Uterus (tissue), 4 donors: ENCODE data around the gene APOBEC2. TPM values are rescaled to one million over a fixed set of nuclear protein-coding genes. Genes with fewer than 3 reads are reported as not detected.

Source experiments
- DNase-seq, 2 donors: peaks; one replicate each; pipeline ENCODE4 v3.0.0-alpha.2; 2019 to 2020
- H3K27ac ChIP-seq, 2 donors: fragments of 200-600 bp; sonication (generic); 1 replicate in 1 of 2; 2 replicates in 1 of 2; pipeline ENCODE4 v1.5.1; 2016 to 2018
- H3K27me3 ChIP-seq, 2 donors: fragments of 200-600 bp; sonication (generic); one replicate each; pipeline ENCODE4 v1.5.1; 2018 to 2019; ENCODE audit warnings: control low read depth in 1 of 2
- H3K36me3 ChIP-seq, 2 donors: fragments of 200-600 bp; sonication (generic); one replicate each; pipeline ENCODE4 v1.5.1; 2019; ENCODE audit warnings: control low read depth in 1 of 2
- H3K4me1 ChIP-seq, 2 donors: fragments of 200-600 bp; sonication (generic); one replicate each; pipeline ENCODE4 v1.5.1; 2018 to 2019; ENCODE audit warnings: control low read depth in 1 of 2
- H3K4me3 ChIP-seq, 2 donors: fragments of 200-600 bp; sonication (generic); 1 replicate in 1 of 2; 2 replicates in 1 of 2; pipeline ENCODE4 v1.5.1; 2018 to 2019; ENCODE audit warnings: mild to moderate bottlenecking in 1 of 2
- H3K9me3 ChIP-seq, 2 donors: fragments of 200-600 bp; sonication (generic); one replicate each; pipeline ENCODE4 v1.5.1; 2019; ENCODE audit warnings: control low read depth in 1 of 2
- CTCF ChIP-seq, 4 experiments: fragments of 200-600 bp in 2 of 4; fragments of 450-650 bp in 2 of 4; sonication (generic) in 2 of 4; IDR thresholded peaks; one replicate each; pipeline ENCODE4 v1.5.1; 2016 to 2019; ENCODE audit warnings: antibody characterized with exemption in 4 of 4, mild to moderate bottlenecking in 2 of 4, moderate library complexity in 1 of 4
- POLR2A ChIP-seq, 2 donors: fragments of 450-650 bp; IDR thresholded peaks; one replicate each; pipeline ENCODE4 v1.6.1; 2016; ENCODE audit warnings: antibody characterized with exemption in 2 of 2, mild to moderate bottlenecking in 1 of 2, moderate library complexity in 1 of 2
- intact Hi-C: fragments of 100-400 bp; cut with DNase I; formaldehyde crosslinking; loops from one replicate; pipeline ENCODE4 v1.15.1; 2023; ENCODE audit warnings: low total_unique reads
- total RNA-seq, 4 donors: library from RNA; depleted of rRNA in 3 of 4; stranded (reverse); fragments of >200 nt in 3 of 4; gene quantifications; one replicate each; pipeline versions ENCODE4 v1.1.0 to v1.2.4, GENCODE V29; 2014 to 2023
- donor health status: DM: yes; HTN: yes; CAD: no.

APOBEC2 gene
- total RNA-seq, 4 donors from 2014 or later: not detected

GRCh38 chr6:41075651-41076626 lies 22.9 kb downstream of the APOBEC2 start:
- peaks cover 2 to 4% of the 10 kb centered on the region in 2 donors for H3K4me1 ChIP-seq
- no peaks in the 10 kb centered on the region for H3K9me3 ChIP-seq
- TF ChIP-seq CTCF (IDR thresholded peaks at IDR 0.05) (no peak), POLR2A (IDR thresholded peaks at IDR 0.05) (no peak)
- H3K27me3 ChIP-seq: no peaks in the 10 kb centered on the region
- H3K4me3 ChIP-seq: no peak overlapping the region
- no peak for DNase-seq
- H3K36me3 ChIP-seq: no peaks in the 10 kb centered on the region
- intact Hi-C loops: no loop called here
- peak overlapping the region; percentile 97 to 100 for H3K27ac ChIP-seq

GRCh38 chr6:41077536-41077935 lies 24.5 kb downstream of the APOBEC2 start:
- intact Hi-C loops: no loop called here
- H3K27ac ChIP-seq: no peak overlapping the region

GRCh38 chr6:41078101-41078500 lies 25.1 kb downstream of the APOBEC2 start:
- TF ChIP-seq CTCF (IDR thresholded peaks at IDR 0.05): no peak
- no peak for TF ChIP-seq POLR2A (IDR thresholded peaks at IDR 0.05)
- DNase-seq: no peak
- no peak overlapping the region for H3K27ac ChIP-seq
- no peaks in the 10 kb centered on the region for H3K27me3 ChIP-seq
- H3K9me3 ChIP-seq: no peaks in the 10 kb centered on the region
- peaks cover 4 to 7% of the 10 kb centered on the region in 2 donors for H3K4me1 ChIP-seq
- intact Hi-C loops: no loop called here
- H3K4me3 ChIP-seq: no peak overlapping the region
- H3K36me3 ChIP-seq: no peaks in the 10 kb centered on the region

More at GRCh38 chr6:41077536-41077935, 24.5 kb downstream of the APOBEC2 start:
- no peak for TF ChIP-seq CTCF (IDR thresholded peaks at IDR 0.05)
- no peak for TF ChIP-seq POLR2A (IDR thresholded peaks at IDR 0.05)
- H3K9me3 ChIP-seq: no peaks in the 10 kb centered on the region
- H3K36me3 ChIP-seq: no peaks in the 10 kb centered on the region
- H3K27me3 ChIP-seq: no peaks in the 10 kb centered on the region
- H3K4me3 ChIP-seq: no peak overlapping the region
- no peak for DNase-seq
- H3K4me1 ChIP-seq: peaks cover 4 to 6% of the 10 kb centered on the region in 2 donors

- no peaks in the 10 kb centered on the region for H3K27me3 ChIP-seq
- no peak overlapping the region for H3K4me3 ChIP-seq
- DNase-seq: no peak
- H3K36me3 ChIP-seq: no peaks in the 10 kb centered on the region
- peaks cover 4 to 7% of the 10 kb centered on the region in 2 donors for H3K4me1 ChIP-seq
- no peak overlapping the region for H3K27ac ChIP-seq
- H3K9me3 ChIP-seq: no peaks in the 10 kb centered on the region
- TF ChIP-seq CTCF (IDR thresholded peaks at IDR 0.05): no peak
- TF ChIP-seq POLR2A (IDR thresholded peaks at IDR 0.05): no peak
- intact Hi-C loops: no loop called here
These were observed 26.1 kb downstream of the APOBEC2 start for GRCh38 chr6:41079080-41079479.

DNA sequence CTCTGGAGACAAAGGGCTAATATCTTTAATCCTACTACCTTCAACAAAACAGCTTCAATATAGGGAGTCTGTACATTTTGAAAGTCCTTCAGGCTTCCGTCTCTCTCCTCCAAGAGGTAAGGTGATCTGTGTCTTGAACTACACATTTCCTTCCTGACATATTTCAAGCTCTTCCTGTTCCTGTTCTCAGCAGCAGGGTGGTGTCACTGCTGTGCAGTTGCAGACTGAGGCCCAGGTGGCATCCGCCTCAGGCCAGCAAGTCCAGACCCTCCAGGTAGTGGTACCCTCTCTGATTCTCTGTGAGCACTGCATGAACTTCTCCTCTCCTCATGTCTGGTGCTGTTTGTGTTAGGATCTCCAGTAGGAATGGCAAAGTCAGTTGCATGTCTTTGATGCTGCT lies 27.6 kb downstream of the APOBEC2 start:
- Histone ChIP-seq H3K9me3 (no peaks in the 10 kb centered on the region), H3K27ac (no peak overlapping the region), H3K4me3 (no peak overlapping the region), H3K27me3 (no peaks in the 10 kb centered on the region), H3K4me1 (peaks cover 4 to 7% of the 10 kb centered on the region in 2 donors), H3K36me3 (no peaks in the 10 kb centered on the region)
- intact Hi-C loops: no loop called here
- no peak for TF ChIP-seq CTCF (IDR thresholded peaks at IDR 0.05)
- no peak for TF ChIP-seq POLR2A (IDR thresholded peaks at IDR 0.05)
- DNase-seq: no peak
